Common myeloid progenitor, CD34-positive (primary cell): ENCODE data around the gene VPS9D1.
"Not testable (repeated sequence)": the region's sequence is repeated elsewhere in the genome, so short reads cannot be mapped to it uniquely, and the experiment has no call there.

ENCODE experiments used
- CTCF ChIA-PET: fragments of 350-600 bp; sonication (Branson Sonifier 250); formaldehyde crosslinking; loops from one replicate; lab custom pipeline; 2021; ENCODE audit warnings: antibody characterized with exemption; lab: Charles Lee
- POLR2A ChIA-PET: fragments of 350-600 bp; sonication (Branson Sonifier 250); formaldehyde crosslinking; loops from one replicate; lab custom pipeline; 2021; ENCODE audit warnings: antibody characterized with exemption; lab: Charles Lee
- DNase-seq, 3 donors: peaks; one replicate each; pipeline versions ENCODE4 v3.0.0 to v3.0.0-alpha.2; 2013
- H3K27ac ChIP-seq, 2 experiments: 1 replicate in 1 of 2; 2 replicates in 1 of 2; pipeline ENCODE4 v1.7.0; 2013; ENCODE audit warnings: inconsistent platforms in 2 of 2, low read length in 2 of 2, mild to moderate bottlenecking in 2 of 2, low read depth in 1 of 2, moderate library complexity in 1 of 2; ENCODE audit not compliant: severe bottlenecking in 2 of 2, insufficient read depth in 1 of 2, poor library complexity in 1 of 2
- H3K27me3 ChIP-seq, 5 experiments: replicated peaks in 2 of 5; 1 replicate in 3 of 5; 2 replicates in 2 of 5; pipeline versions ENCODE4 v1.6.1 to v1.7.0; 2013; ENCODE audit warnings: low read length in 4 of 5, mild to moderate bottlenecking in 2 of 5, moderate library complexity in 2 of 5, inconsistent platforms in 1 of 5; ENCODE audit not compliant: insufficient read depth in 5 of 5, control insufficient read depth in 4 of 5
- H3K36me3 ChIP-seq, 4 experiments: 1 replicate in 2 of 4; 2 replicates in 2 of 4; pipeline versions ENCODE4 v1.6.1 to v1.7.0; 2013; ENCODE audit warnings: low read length in 3 of 4, control low read depth in 1 of 4, mild to moderate bottlenecking in 1 of 4; ENCODE audit not compliant: control insufficient read depth in 4 of 4, insufficient read depth in 4 of 4
- H3K4me1 ChIP-seq, 4 experiments: 1 replicate in 3 of 4; 2 replicates in 1 of 4; pipeline versions ENCODE4 v1.6.1 to v1.7.1; 2013; ENCODE audit warnings: low read length in 3 of 4, mild to moderate bottlenecking in 3 of 4, control low read depth in 1 of 4, inconsistent platforms in 1 of 4, moderate library complexity in 1 of 4; ENCODE audit not compliant: control insufficient read depth in 4 of 4, insufficient read depth in 4 of 4; ENCODE audit errors: control extremely low read depth in 1 of 4
- H3K4me3 ChIP-seq, 7 experiments: 1 replicate in 4 of 7; 2 replicates in 3 of 7; pipeline versions ENCODE4 v1.5.1 to v1.7.0; 2013; ENCODE audit warnings: mild to moderate bottlenecking in 7 of 7, low read length in 6 of 7, moderate library complexity in 6 of 7, inconsistent platforms in 2 of 7, low read depth in 2 of 7, control low read depth in 1 of 7; ENCODE audit not compliant: insufficient read depth in 4 of 7, control insufficient read depth in 1 of 7; ENCODE audit errors: extremely low read depth in 1 of 7
- H3K9me3 ChIP-seq, 5 experiments: 1 replicate in 4 of 5; 2 replicates in 1 of 5; pipeline versions ENCODE4 v1.6.1 to v1.7.1; 2013; ENCODE audit warnings: low read length in 4 of 5, mild to moderate bottlenecking in 2 of 5, inconsistent platforms in 1 of 5, low read depth in 1 of 5, moderate library complexity in 1 of 5; ENCODE audit not compliant: control insufficient read depth in 4 of 5, insufficient read depth in 2 of 5; ENCODE audit errors: control extremely low read depth in 1 of 5
- WGBS: methylation state at CpG from one replicate; pipeline ENCODE4 v1.1.5; 2013; ENCODE audit not compliant: insufficient coverage; 5-methylcytosine and 5-hydroxymethylcytosine counted together

The VPS9D1 gene

GRCh38 chr16:89668790-89669158 is 51.9 kb downstream of the VPS9D1 start:
- peaks cover 0 to 3% (median 3%) of the 10 kb centered on the region in 4 experiments for H3K36me3 ChIP-seq
- H3K27me3 ChIP-seq, result no peaks in the 10 kb centered on the region
- peak overlapping the region in 4 of 7 experiments; percentile 16 to 71 (median 42) for H3K4me3 ChIP-seq
- DNase-seq, result no peak
- 46% methylated on average over 5 of the region's 5 CpGs for WGBS
- H3K27ac ChIP-seq, result peak overlapping the region in 1 of 2 experiments; percentile 43
- POLR2A ChIA-PET, result interaction anchor here (1.2 to 1.5 kb wide), 2 partner anchors 11 to 18 kb away, joined by 6 read pairs; partner anchors contain the start of genes CDK10, CHMP1A and SPATA33
- peaks cover 0 to 4% (median 0%) of the 10 kb centered on the region in 5 experiments for H3K9me3 ChIP-seq
- CTCF ChIA-PET, result interaction anchor here (0.7 to 1.5 kb wide), 4 partner anchors 13 to 193 kb away, joined by 3 to 6 read pairs (median 4); no protein-coding TSS in a partner anchor
- peaks cover 0 to 19% (median 15%) of the 10 kb centered on the region in 4 experiments for H3K4me1 ChIP-seq

- POLR2A ChIA-PET, result interaction anchor here (1.5 kb wide), 1 partner anchor 9 kb away, joined by 6 read pairs; the partner anchor contains the start of genes CHMP1A and SPATA33
- CTCF ChIA-PET, result interaction anchor here (0.9 to 1.5 kb wide), 2 partner anchors 32 to 92 kb away, joined by 4 to 6 read pairs; partner anchors contain the start of gene CPNE7
- no peak for DNase-seq
- peaks cover 0 to 19% (median 15%) of the 10 kb centered on the region in 4 experiments for H3K4me1 ChIP-seq
- peaks cover 0 to 8% (median 6%) of the 10 kb centered on the region in 4 experiments for H3K36me3 ChIP-seq
- peaks cover 0 to 4% (median 0%) of the 10 kb centered on the region in 5 experiments for H3K9me3 ChIP-seq
- H3K27ac ChIP-seq, result no peak overlapping the region
- 86% methylated on average over 9 of the region's 9 CpGs for WGBS
- no peaks in the 10 kb centered on the region for H3K27me3 ChIP-seq
- no peak overlapping the region for H3K4me3 ChIP-seq
These were observed 53.1 kb downstream of the VPS9D1 start for GRCh38 chr16:89667633-89668032.

- H3K27me3 ChIP-seq, CTCF ChIA-PET, H3K27ac ChIP-seq, H3K36me3 ChIP-seq, H3K9me3 ChIP-seq, POLR2A ChIA-PET, H3K4me3 ChIP-seq: not testable (repeated sequence)
- H3K4me1 ChIP-seq, result peaks cover 0 to 19% (median 15%) of the 10 kb centered on the region in 4 experiments
- 92% methylated on average over 2 of the region's 7 CpGs for WGBS
- peak in 1 of 3 donors; percentile 28 for DNase-seq
These were observed 53.7 kb downstream of the VPS9D1 start for GRCh38 chr16:89667000-89667399.

GRCh38 chr16:89664238-89664637 is 56.5 kb downstream of the VPS9D1 start:
- H3K4me3 ChIP-seq, POLR2A ChIA-PET, H3K27ac ChIP-seq, H3K27me3 ChIP-seq, DNase-seq, H3K9me3 ChIP-seq: not testable (repeated sequence)
- H3K4me1 ChIP-seq, result peaks cover 0 to 16% (median 11%) of the 10 kb centered on the region in 4 experiments
- H3K36me3 ChIP-seq, result peaks cover 0 to 26% (median 20%) of the 10 kb centered on the region in 4 experiments
- CTCF ChIA-PET, result interaction anchor here (1.3 kb wide), 1 partner anchor 49 kb away, joined by 3 read pairs; no protein-coding TSS in a partner anchor
- WGBS, result 97% methylated on average over 5 of the region's 11 CpGs

GRCh38 chr16:89661215-89661614 is 59.5 kb downstream of the VPS9D1 start:
- CTCF ChIA-PET, result no interaction called here
- peaks cover 8 to 21% (median 16%) of the 10 kb centered on the region in 4 experiments for H3K4me1 ChIP-seq
- POLR2A ChIA-PET, result no interaction called here

GRCh38 chr16:89660146-89660545 is 60.6 kb downstream of the VPS9D1 start:
- ChIA-PET CTCF (interaction anchor here (0.9 kb wide), 1 partner anchor 40 kb away, joined by 3 read pairs; no protein-coding TSS in a partner anchor), POLR2A (no interaction called here)
- no peaks in the 10 kb centered on the region for H3K9me3 ChIP-seq
- no peak overlapping the region for H3K4me3 ChIP-seq
- DNase-seq, result no peak
- peaks cover 0 to 26% (median 20%) of the 10 kb centered on the region in 4 experiments for H3K36me3 ChIP-seq
- no peaks in the 10 kb centered on the region for H3K27me3 ChIP-seq
- no peak overlapping the region for H3K27ac ChIP-seq
- H3K4me1 ChIP-seq, result peaks cover 9 to 24% (median 19%) of the 10 kb centered on the region in 4 experiments
- WGBS, result 97% methylated on average over 7 of the region's 7 CpGs

More at GRCh38 chr16:89661215-89661614, 59.5 kb downstream of the VPS9D1 start:
- Histone ChIP-seq H3K9me3 (no peaks in the 10 kb centered on the region), H3K27me3 (no peaks in the 10 kb centered on the region), H3K27ac (no peak overlapping the region), H3K36me3 (peaks cover 0 to 26% (median 20%) of the 10 kb centered on the region in 4 experiments), H3K4me3 (no peak overlapping the region)
- no peak for DNase-seq
- WGBS, result 92% methylated on average over 8 of the region's 9 CpGs
